ENCODE results near the gene GNAQ.
"Not testable (repeated sequence)": the region's sequence is repeated elsewhere in the genome, so short reads cannot be mapped to it uniquely, and the experiment has no call there.

GNAQ gene

DNA sequence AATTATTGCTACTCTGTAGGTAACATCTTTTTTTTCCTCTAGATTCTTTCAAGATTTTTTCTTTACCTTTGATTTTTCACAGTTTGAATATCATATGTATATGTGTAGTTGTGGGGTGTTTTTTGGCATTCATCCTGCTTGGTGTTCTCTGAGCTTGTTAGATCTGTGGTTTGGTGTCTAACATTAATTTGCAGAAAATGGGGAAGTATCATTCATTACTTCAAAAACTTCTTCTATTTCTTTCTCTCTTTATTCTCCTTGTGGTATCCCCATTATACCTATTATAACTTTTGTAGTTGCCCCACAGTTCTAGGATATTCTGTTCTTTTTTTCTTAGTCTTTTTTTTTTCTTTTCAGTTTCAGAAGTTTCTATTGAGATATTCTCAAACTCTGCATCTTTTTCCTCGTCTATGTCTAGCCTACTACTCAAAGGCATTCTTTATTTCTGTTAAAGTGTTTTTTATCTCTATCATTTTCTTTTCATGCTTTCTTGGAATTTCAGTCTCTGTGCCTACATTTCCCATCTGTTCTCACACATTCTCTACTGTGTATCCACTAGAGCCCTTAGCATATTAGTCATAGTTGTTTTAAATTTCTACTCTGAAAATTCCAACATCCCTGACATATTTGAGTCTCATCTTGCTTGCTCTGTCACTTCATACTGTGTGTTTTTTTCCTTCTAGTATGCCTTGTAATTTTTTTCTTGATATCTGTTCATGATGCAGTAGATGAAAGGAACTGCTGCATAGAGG is 323.4 kb downstream of the GNAQ start:
- no peaks in the 10 kb centered on the region for H3K36me3 ChIP-seq (ENCODE audit: insufficient read depth, low read length)

DNA sequence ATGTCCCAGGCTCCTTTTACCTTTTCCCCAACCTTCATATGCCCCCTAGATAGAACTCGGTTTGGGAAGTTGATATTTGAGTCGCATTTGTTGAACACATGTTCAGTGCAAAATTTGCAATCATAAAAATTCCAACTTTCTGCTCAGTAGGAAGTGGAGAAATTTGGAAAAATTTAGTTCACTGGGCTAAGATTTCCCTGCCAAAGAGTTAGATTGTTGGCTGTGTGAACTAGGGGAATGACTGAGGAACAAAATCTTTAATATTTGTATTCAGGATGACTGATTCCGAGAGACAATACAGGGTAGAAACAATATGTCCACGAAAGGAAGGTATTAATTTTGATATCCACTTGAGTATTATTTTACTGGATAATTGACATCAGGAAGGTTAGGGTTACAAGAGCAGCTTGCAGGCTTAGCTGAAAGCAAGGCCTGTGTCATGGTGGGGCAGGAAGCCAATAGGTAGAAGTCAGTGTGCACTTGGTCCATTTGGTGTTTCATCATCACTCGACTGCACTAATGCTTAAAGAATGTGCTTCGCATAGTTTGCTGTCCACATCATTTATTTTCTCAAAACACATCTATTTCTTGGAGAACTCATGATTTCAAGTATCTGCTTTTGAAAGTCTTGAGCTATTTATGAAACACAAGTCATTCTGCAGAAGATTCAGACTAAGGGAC is 324.1 kb downstream of the GNAQ start:
- TF ChIP-seq EZH2 (IDR thresholded peaks at IDR 0.05; ENCODE audit: borderline replicate concordance, low read depth, low read length, severe bottlenecking): no peak
- TF ChIP-seq CTCF (IDR thresholded peaks at IDR 0.05; ENCODE audit: borderline replicate concordance, extremely low read depth, low read length, poor library complexity, severe bottlenecking): no peak
- Histone ChIP-seq H3K4me3 (ENCODE audit: low read depth in 1 of 2, low read length in 2 of 2) (no peak overlapping the region), H3K4me2 (ENCODE audit: insufficient read depth, low read length) (no peak overlapping the region), H4K20me1 (ENCODE audit: insufficient read depth, low read length) (no peaks in the 10 kb centered on the region), H2AFZ (ENCODE audit: low read depth, low read length) (no peak overlapping the region), H3K9ac (ENCODE audit: low read depth, low read length) (no peak overlapping the region), H3K27me3 (ENCODE audit: insufficient read depth, low read length, poor library complexity) (no peaks in the 10 kb centered on the region), H3K79me2 (ENCODE audit: insufficient read depth, low read length) (no peaks in the 10 kb centered on the region), H3K36me3 (ENCODE audit: insufficient read depth, low read length) (no peaks in the 10 kb centered on the region), H3K27ac (ENCODE audit: low read length) (no peak overlapping the region), H3K4me1 (ENCODE audit: insufficient read depth, low read length) (peaks cover 4% of the 10 kb centered on the region; the same call in 1 of the 2 replicates), H3K9me3 (ENCODE audit: insufficient read depth, low read length, severe bottlenecking) (no peaks in the 10 kb centered on the region)
- ATAC-seq (ENCODE audit: insufficient read depth, low read depth) (no peak), DNase-seq (no peak)

More for the DNA sequence above, 323.4 kb downstream of the GNAQ start:
- ATAC-seq (ENCODE audit: insufficient read depth, low read depth): no peak
- no peak overlapping the region for H3K4me3 ChIP-seq (ENCODE audit: low read depth in 1 of 2, low read length in 2 of 2)
- H3K4me1 ChIP-seq (ENCODE audit: insufficient read depth, low read length): peaks cover 4% of the 10 kb centered on the region; the same call in 1 of the 2 replicates
- H3K9ac ChIP-seq (ENCODE audit: low read depth, low read length): no peak overlapping the region
- H3K9me3 ChIP-seq (ENCODE audit: insufficient read depth, low read length, severe bottlenecking): no peaks in the 10 kb centered on the region
- H3K4me2 ChIP-seq (ENCODE audit: insufficient read depth, low read length): no peak overlapping the region
- no peak for DNase-seq
- no peaks in the 10 kb centered on the region for H3K79me2 ChIP-seq (ENCODE audit: insufficient read depth, low read length)
- no peaks in the 10 kb centered on the region for H3K27me3 ChIP-seq (ENCODE audit: insufficient read depth, low read length, poor library complexity)
- TF ChIP-seq CTCF (IDR thresholded peaks at IDR 0.05; ENCODE audit: borderline replicate concordance, extremely low read depth, low read length, poor library complexity, severe bottlenecking): no peak
- H4K20me1 ChIP-seq (ENCODE audit: insufficient read depth, low read length): no peaks in the 10 kb centered on the region
- no peak overlapping the region for H3K27ac ChIP-seq (ENCODE audit: low read length)
- no peak overlapping the region for H2AFZ ChIP-seq (ENCODE audit: low read depth, low read length)

DNA sequence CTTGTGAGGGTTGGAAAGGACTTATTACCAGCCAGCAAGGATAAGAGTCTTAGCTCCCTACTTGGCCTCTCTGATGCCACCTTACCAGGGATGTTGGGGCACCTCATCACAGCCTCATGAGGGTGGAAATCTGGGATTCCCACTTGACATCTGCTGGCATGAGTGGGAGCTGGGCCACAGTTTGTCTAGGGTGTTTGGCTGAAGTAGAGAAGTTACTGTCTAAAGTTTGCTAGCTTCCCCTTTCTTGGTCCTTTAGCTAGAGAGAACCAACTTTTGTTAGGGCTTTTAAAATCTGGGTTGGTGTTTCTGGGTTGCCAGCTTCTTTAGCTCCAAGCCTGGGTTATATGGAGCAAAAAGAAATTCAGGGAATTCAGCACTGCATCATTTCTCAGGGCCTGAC is 326.0 kb downstream of the GNAQ start:
- Histone ChIP-seq H2AFZ (ENCODE audit: low read depth, low read length) (no peak overlapping the region), H3K27me3 (ENCODE audit: insufficient read depth, low read length, poor library complexity) (no peaks in the 10 kb centered on the region), H4K20me1 (ENCODE audit: insufficient read depth, low read length) (no peaks in the 10 kb centered on the region), H3K9me3 (ENCODE audit: insufficient read depth, low read length, severe bottlenecking) (no peaks in the 10 kb centered on the region), H3K4me1 (ENCODE audit: insufficient read depth, low read length) (no peaks in the 10 kb centered on the region), H3K79me2 (ENCODE audit: insufficient read depth, low read length) (no peaks in the 10 kb centered on the region), H3K4me2 (ENCODE audit: insufficient read depth, low read length) (no peak overlapping the region), H3K9ac (ENCODE audit: low read depth, low read length) (no peak overlapping the region), H3K4me3 (ENCODE audit: low read depth in 1 of 2, low read length in 2 of 2) (no peak overlapping the region), H3K36me3 (ENCODE audit: insufficient read depth, low read length) (no peaks in the 10 kb centered on the region), H3K27ac (ENCODE audit: low read length) (no peak overlapping the region)
- ATAC-seq (ENCODE audit: insufficient read depth, low read depth): no peak
- TF ChIP-seq CTCF (IDR thresholded peaks at IDR 0.05; ENCODE audit: borderline replicate concordance, extremely low read depth, low read length, poor library complexity, severe bottlenecking): no peak
- no peak for DNase-seq

GRCh38 chr9:77702521-77703390 is 328.9 kb downstream of the GNAQ start:
- not testable (repeated sequence) for DNase-seq; H3K79me2 ChIP-seq (ENCODE audit: insufficient read depth, low read length); H3K4me2 ChIP-seq (ENCODE audit: insufficient read depth, low read length); H3K4me1 ChIP-seq (ENCODE audit: insufficient read depth, low read length); H2AFZ ChIP-seq (ENCODE audit: low read depth, low read length); ATAC-seq (ENCODE audit: insufficient read depth, low read depth); H4K20me1 ChIP-seq (ENCODE audit: insufficient read depth, low read length); H3K36me3 ChIP-seq (ENCODE audit: insufficient read depth, low read length); H3K27ac ChIP-seq (ENCODE audit: low read length); H3K9me3 ChIP-seq (ENCODE audit: insufficient read depth, low read length, severe bottlenecking); H3K4me3 ChIP-seq (ENCODE audit: low read depth in 1 of 2, low read length in 2 of 2); H3K9ac ChIP-seq (ENCODE audit: low read depth, low read length); H3K27me3 ChIP-seq (ENCODE audit: insufficient read depth, low read length, poor library complexity)

Data from DND-41 (cell line).